ENCODE measurements around the gene EMILIN1. TPM values are rescaled to one million over a fixed set of nuclear protein-coding genes. Genes with fewer than 3 reads are reported as not detected.

Gene EMILIN1
- total RNA-seq, 4 donors from 2014 or later: 6.2 to 27.8 (median 9.9) TPM

DNA sequence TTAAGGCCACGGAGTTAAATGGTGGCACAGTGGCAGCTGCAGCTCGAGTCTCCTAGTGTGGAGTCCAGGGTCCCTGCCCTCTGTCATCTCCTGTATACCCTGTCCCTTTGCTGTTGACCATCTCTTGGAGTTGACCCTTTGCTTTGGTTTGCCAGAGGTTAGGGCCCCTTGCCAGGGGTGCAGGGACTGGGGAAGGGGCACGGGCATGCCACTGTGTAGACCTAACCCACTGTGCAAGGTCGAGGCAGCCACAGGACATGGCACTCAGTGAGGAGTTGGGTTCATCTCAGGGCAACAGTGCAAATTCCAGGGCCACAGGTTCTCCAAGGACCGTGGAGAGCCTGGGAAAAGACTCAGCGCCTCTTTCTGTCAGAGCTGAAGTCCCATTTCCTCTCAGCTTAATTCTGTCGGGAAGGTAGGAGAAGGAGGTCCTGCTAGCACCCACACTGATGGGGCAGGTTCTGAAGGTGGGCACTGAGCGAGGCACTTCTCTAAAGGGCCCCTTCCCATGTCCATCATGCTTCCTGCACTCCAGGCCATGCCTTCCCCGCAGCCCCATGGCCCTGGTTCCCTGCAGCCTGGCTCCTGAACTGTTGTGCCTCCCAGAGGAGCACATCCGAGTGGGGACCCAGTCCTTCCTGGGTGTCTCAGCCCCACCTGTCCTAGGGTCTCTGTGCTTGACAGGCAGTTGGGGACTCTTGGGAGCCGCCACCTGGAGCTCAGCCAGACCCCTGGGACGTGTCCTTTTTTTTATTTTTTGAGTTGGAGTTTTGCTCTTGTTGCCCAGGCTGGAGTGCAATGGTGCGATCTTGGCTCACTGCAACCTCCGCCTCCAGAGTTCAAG is 10.9 kb downstream of the EMILIN1 start:
- Histone ChIP-seq H3K4me3 (no peak overlapping the region), H3K4me1 (peaks cover 12 to 29% (median 15%) of the 10 kb centered on the region in 3 donors), H3K27ac (no peak overlapping the region), H3K36me3 (no peaks in the 10 kb centered on the region), H3K9me3 (no peaks in the 10 kb centered on the region), H3K27me3 (no peaks in the 10 kb centered on the region)
- 79 to 90% methylated on average over 11 to 12 of the region's 14 CpGs for WGBS, 2 donors
- intact Hi-C loops (cut with DNase I): loop anchor here (5.0 kb wide), 1 partner anchor 127 kb away; no protein-coding TSS in a partner anchor
- no peak for DNase-seq
- no peak for TF ChIP-seq POLR2A (IDR thresholded peaks at IDR 0.05)
- TF ChIP-seq, protein P1, sequence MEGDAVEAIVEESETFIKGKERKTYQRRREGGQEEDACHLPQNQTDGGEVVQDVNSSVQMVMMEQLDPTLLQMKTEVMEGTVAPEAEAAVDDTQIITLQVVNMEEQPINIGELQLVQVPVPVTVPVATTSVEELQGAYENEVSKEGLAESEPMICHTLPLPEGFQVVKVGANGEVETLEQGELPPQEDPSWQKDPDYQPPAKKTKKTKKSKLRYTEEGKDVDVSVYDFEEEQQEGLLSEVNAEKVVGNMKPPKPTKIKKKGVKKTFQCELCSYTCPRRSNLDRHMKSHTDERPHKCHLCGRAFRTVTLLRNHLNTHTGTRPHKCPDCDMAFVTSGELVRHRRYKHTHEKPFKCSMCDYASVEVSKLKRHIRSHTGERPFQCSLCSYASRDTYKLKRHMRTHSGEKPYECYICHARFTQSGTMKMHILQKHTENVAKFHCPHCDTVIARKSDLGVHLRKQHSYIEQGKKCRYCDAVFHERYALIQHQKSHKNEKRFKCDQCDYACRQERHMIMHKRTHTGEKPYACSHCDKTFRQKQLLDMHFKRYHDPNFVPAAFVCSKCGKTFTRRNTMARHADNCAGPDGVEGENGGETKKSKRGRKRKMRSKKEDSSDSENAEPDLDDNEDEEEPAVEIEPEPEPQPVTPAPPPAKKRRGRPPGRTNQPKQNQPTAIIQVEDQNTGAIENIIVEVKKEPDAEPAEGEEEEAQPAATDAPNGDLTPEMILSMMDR (IDR thresholded peaks at IDR 0.05): no peak

GRCh38 chr2:27091746-27092695 is 13.6 kb downstream of the EMILIN1 start:
- Histone ChIP-seq H3K27me3 (no peaks in the 10 kb centered on the region), H3K36me3 (no peaks in the 10 kb centered on the region), H3K27ac (no peak overlapping the region), H3K4me3 (no peak overlapping the region), H3K4me1 (peaks cover 9 to 19% (median 12%) of the 10 kb centered on the region in 3 donors), H3K9me3 (no peaks in the 10 kb centered on the region)
- 73 to 83% methylated on average over 12 to 18 of the region's 25 CpGs for WGBS, 2 donors
- DNase-seq: no peak
- intact Hi-C loops (cut with DNase I): loop anchor here (10.0 kb wide), 1 partner anchor 213 kb away; the partner anchor contains the start of gene UCN
- TF ChIP-seq, protein P1 (IDR thresholded peaks at IDR 0.05): no peak
- no peak for TF ChIP-seq POLR2A (IDR thresholded peaks at IDR 0.05)

GRCh38 chr2:27092696-27093429 is 14.4 kb downstream of the EMILIN1 start:
- H3K27ac ChIP-seq: no peak overlapping the region
- H3K9me3 ChIP-seq: no peaks in the 10 kb centered on the region
- intact Hi-C loops (cut with DNase I): loop anchor here (10.0 kb wide), 1 partner anchor 212 kb away; the partner anchor contains the start of gene UCN
- no peaks in the 10 kb centered on the region for H3K36me3 ChIP-seq
- H3K27me3 ChIP-seq: no peaks in the 10 kb centered on the region
- DNase-seq: no peak
- TF ChIP-seq POLR2A (IDR thresholded peaks at IDR 0.05): no peak
- TF ChIP-seq, protein P1 (IDR thresholded peaks at IDR 0.05): no peak
- H3K4me1 ChIP-seq: peaks cover 6 to 11% (median 8%) of the 10 kb centered on the region in 3 donors
- WGBS, 2 donors: 54 to 73% methylated on average over 3 to 6 of the region's 10 CpGs
- H3K4me3 ChIP-seq: no peak overlapping the region

DNA sequence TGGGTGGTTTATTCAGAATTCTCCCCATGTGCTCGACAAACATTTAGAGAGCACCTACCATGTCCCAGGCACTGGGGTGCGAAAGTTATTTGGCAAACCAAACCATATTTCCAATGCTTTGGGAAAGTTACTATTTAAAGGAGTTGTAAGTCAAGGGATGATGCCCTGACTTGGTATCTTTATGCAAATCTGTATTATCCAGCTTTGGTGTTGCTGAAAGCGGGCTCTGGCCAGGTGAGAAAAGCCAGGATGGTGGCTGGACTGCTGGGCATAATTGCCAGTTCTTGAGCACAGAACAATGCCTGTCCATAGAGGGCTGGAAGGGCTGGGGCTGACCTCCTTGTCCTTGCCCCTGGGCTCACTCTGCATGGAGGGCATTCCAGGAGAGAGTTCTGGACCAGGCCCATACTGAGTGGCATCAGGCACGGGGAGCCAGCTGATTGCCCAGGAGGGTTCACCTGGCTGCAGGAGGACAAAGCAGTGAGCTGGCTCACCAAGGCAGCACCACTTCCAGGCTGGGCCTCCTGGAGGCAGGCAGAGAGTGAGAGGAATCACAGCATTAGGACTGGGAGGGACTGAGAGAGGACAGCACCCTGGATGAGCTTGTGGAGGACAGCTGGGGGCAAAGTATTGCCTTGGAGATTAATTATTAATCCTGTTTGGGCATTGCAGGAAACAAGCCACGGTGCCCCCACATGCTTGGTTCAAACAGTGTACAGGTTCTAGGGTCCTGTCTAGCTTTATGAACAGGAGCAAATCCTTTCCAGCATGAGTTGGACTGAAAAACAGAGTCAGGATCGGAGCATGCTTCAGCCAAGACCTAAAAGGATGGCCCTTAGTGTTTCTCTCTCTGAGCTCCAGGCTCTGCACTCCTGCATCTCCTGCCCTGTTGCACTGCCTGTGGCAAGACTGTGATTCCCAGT is 15.3 kb downstream of the EMILIN1 start:
- no peaks in the 10 kb centered on the region for H3K27me3 ChIP-seq
- intact Hi-C loops (cut with DNase I): loop anchor here (10.0 kb wide), 1 partner anchor 211 kb away; the partner anchor contains the start of gene UCN
- 75 to 93% methylated on average over 4 to 6 of the region's 6 CpGs for WGBS, 2 donors
- H3K4me1 ChIP-seq: peaks cover 6 to 11% (median 8%) of the 10 kb centered on the region in 3 donors
- H3K27ac ChIP-seq: no peak overlapping the region
- TF ChIP-seq, protein P1 (IDR thresholded peaks at IDR 0.05): no peak
- TF ChIP-seq POLR2A (IDR thresholded peaks at IDR 0.05): no peak
- no peak overlapping the region for H3K4me3 ChIP-seq
- no peak for DNase-seq
- H3K36me3 ChIP-seq: no peaks in the 10 kb centered on the region
- H3K9me3 ChIP-seq: no peaks in the 10 kb centered on the region
